ENCODE measurements around the gene PYCR2. TPM values are rescaled to one million over a fixed set of nuclear protein-coding genes. Genes with fewer than 3 reads are reported as not detected.

The PYCR2 gene
- polyA plus RNA-seq, 1 donor from 2014 or later, result 51.5 TPM

DNA sequence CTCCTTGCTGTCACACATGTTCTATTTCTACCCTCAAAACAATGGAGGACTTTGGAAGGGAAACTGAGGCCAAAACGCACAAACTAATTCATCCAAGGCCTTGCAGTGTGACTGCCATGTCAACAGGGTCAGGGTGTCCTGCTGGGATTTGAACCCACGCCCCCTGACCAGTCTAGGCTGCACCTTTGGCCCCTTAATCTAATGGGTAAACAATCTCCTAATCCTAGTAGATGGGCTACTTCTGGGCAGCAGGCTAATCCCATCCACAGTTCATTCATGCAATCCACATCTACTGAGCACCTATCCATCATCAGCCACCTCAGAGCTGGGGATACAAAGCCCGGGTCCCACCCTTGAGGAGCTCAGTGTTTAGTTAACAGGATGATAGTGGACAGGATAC, 34.0 kb upstream of the PYCR2 start:
- Histone ChIP-seq H3K27ac (ENCODE audit: low read length) (no peak overlapping the region), H3K4me2 (ENCODE audit: low read length) (no peak overlapping the region), H3K27me3 (ENCODE audit: insufficient read depth, low read depth, low read length) (no peaks in the 10 kb centered on the region), H4K20me1 (ENCODE audit: insufficient read depth) (no peaks in the 10 kb centered on the region), H3K9me3 (ENCODE audit: low read length) (no peaks in the 10 kb centered on the region), H3K36me3 (ENCODE audit: insufficient read depth, low read length) (no peaks in the 10 kb centered on the region), H3K4me3 (ENCODE audit: low read length) (no peak overlapping the region), H3K9ac (ENCODE audit: low read length) (no peak overlapping the region), H3K79me2 (replicated peaks; ENCODE audit: insufficient read depth, low read length) (no peaks in the 10 kb centered on the region), H2AFZ (ENCODE audit: low read depth, low read length) (no peak overlapping the region), H3K9me2 (ENCODE audit: insufficient read depth, low read length) (no peaks in the 10 kb centered on the region), H3F3A (ENCODE audit: insufficient read depth, low read length, poor library complexity, severe bottlenecking) (no peaks in the 10 kb centered on the region)
- TF ChIP-seq RAD21 (conservative IDR thresholded peaks at IDR 0.05) (no peak), SMC3 (conservative IDR thresholded peaks at IDR 0.05; ENCODE audit: poor library complexity) (no peak), MXI1 (conservative IDR thresholded peaks at IDR 0.05; ENCODE audit: poor library complexity, severe bottlenecking) (no peak), TAF1 (IDR thresholded peaks at IDR 0.05; ENCODE audit: low read depth) (no peak), EP300 (conservative IDR thresholded peaks at IDR 0.05; ENCODE audit: poor library complexity, severe bottlenecking) (no peak), POLR2AphosphoS5 (IDR thresholded peaks at IDR 0.05) (no peak), EZH2 (IDR thresholded peaks at IDR 0.05; ENCODE audit: borderline replicate concordance, insufficient read depth, low read length, poor library complexity, severe bottlenecking) (no peak)
- TF ChIP-seq, protein P1, sequence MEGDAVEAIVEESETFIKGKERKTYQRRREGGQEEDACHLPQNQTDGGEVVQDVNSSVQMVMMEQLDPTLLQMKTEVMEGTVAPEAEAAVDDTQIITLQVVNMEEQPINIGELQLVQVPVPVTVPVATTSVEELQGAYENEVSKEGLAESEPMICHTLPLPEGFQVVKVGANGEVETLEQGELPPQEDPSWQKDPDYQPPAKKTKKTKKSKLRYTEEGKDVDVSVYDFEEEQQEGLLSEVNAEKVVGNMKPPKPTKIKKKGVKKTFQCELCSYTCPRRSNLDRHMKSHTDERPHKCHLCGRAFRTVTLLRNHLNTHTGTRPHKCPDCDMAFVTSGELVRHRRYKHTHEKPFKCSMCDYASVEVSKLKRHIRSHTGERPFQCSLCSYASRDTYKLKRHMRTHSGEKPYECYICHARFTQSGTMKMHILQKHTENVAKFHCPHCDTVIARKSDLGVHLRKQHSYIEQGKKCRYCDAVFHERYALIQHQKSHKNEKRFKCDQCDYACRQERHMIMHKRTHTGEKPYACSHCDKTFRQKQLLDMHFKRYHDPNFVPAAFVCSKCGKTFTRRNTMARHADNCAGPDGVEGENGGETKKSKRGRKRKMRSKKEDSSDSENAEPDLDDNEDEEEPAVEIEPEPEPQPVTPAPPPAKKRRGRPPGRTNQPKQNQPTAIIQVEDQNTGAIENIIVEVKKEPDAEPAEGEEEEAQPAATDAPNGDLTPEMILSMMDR (IDR thresholded peaks at IDR 0.05; ENCODE audit: poor library complexity, severe bottlenecking), result no peak
- TF ChIP-seq, protein P2, sequence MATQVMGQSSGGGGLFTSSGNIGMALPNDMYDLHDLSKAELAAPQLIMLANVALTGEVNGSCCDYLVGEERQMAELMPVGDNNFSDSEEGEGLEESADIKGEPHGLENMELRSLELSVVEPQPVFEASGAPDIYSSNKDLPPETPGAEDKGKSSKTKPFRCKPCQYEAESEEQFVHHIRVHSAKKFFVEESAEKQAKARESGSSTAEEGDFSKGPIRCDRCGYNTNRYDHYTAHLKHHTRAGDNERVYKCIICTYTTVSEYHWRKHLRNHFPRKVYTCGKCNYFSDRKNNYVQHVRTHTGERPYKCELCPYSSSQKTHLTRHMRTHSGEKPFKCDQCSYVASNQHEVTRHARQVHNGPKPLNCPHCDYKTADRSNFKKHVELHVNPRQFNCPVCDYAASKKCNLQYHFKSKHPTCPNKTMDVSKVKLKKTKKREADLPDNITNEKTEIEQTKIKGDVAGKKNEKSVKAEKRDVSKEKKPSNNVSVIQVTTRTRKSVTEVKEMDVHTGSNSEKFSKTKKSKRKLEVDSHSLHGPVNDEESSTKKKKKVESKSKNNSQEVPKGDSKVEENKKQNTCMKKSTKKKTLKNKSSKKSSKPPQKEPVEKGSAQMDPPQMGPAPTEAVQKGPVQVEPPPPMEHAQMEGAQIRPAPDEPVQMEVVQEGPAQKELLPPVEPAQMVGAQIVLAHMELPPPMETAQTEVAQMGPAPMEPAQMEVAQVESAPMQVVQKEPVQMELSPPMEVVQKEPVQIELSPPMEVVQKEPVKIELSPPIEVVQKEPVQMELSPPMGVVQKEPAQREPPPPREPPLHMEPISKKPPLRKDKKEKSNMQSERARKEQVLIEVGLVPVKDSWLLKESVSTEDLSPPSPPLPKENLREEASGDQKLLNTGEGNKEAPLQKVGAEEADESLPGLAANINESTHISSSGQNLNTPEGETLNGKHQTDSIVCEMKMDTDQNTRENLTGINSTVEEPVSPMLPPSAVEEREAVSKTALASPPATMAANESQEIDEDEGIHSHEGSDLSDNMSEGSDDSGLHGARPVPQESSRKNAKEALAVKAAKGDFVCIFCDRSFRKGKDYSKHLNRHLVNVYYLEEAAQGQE (IDR thresholded peaks at IDR 0.05; ENCODE audit: borderline replicate concordance), result no peak

DNA sequence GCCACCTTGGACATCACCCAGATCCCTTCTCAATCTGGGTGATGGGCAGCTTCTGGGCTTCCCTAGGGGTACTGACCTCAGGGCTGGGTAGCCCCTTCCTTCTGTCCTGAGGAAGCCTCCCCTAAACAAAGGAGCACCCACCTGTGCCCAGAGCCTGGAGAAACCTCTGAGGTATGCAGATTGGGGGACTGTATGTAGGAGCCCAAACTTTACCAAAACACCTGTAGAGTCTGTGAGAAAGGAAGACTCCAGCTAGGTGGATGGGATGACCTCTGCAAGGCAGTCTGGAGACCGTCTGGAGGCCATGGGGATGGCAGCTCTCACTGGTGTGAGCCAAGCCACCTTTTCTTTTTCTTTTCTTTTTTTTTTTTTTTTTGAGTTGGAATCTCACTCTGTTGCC, 30.7 kb upstream of the PYCR2 start:
- Histone ChIP-seq H4K20me1 (ENCODE audit: insufficient read depth) (no peaks in the 10 kb centered on the region), H2AFZ (ENCODE audit: low read depth, low read length) (no peak overlapping the region), H3K9ac (ENCODE audit: low read length) (no peak overlapping the region), H3K9me2 (ENCODE audit: insufficient read depth, low read length) (no peaks in the 10 kb centered on the region), H3K27me3 (ENCODE audit: insufficient read depth, low read depth, low read length) (no peaks in the 10 kb centered on the region), H3F3A (ENCODE audit: insufficient read depth, low read length, poor library complexity, severe bottlenecking) (no peaks in the 10 kb centered on the region), H3K9me3 (ENCODE audit: low read length) (no peaks in the 10 kb centered on the region), H3K4me2 (ENCODE audit: low read length) (no peak overlapping the region), H3K27ac (ENCODE audit: low read length) (no peak overlapping the region), H3K36me3 (ENCODE audit: insufficient read depth, low read length) (no peaks in the 10 kb centered on the region), H3K79me2 (replicated peaks; ENCODE audit: insufficient read depth, low read length) (no peaks in the 10 kb centered on the region), H3K4me3 (ENCODE audit: low read length) (no peak overlapping the region)
- TF ChIP-seq POLR2AphosphoS5 (IDR thresholded peaks at IDR 0.05), result no peak
- TF ChIP-seq TAF1 (IDR thresholded peaks at IDR 0.05; ENCODE audit: low read depth), result no peak
- TF ChIP-seq RAD21 (conservative IDR thresholded peaks at IDR 0.05), result no peak
- TF ChIP-seq EZH2 (IDR thresholded peaks at IDR 0.05; ENCODE audit: borderline replicate concordance, insufficient read depth, low read length, poor library complexity, severe bottlenecking), result no peak
- TF ChIP-seq, protein P1 (IDR thresholded peaks at IDR 0.05; ENCODE audit: poor library complexity, severe bottlenecking), result no peak
- TF ChIP-seq SMC3 (conservative IDR thresholded peaks at IDR 0.05; ENCODE audit: poor library complexity), result no peak
- TF ChIP-seq, protein P2 (IDR thresholded peaks at IDR 0.05; ENCODE audit: borderline replicate concordance), result no peak
- no peak for TF ChIP-seq MXI1 (conservative IDR thresholded peaks at IDR 0.05; ENCODE audit: poor library complexity, severe bottlenecking)
- TF ChIP-seq EP300 (conservative IDR thresholded peaks at IDR 0.05; ENCODE audit: poor library complexity, severe bottlenecking), result no peak

All from neural cell (in vitro differentiated cells).